Muscle layer of colon (tissue), 2 donors: ENCODE data around the gene DLG3.

Experiments
- H3K27ac ChIP-seq: one replicate; pipeline ENCODE4 v1.7.0; 2013; ENCODE audit warnings: low read depth, mild to moderate bottlenecking, low read length, moderate library complexity
- H3K27me3 ChIP-seq, 2 donors: one replicate each; pipeline ENCODE4 v1.7.0; 2013; ENCODE audit warnings: low read length in 2 of 2, mild to moderate bottlenecking in 2 of 2; ENCODE audit not compliant: insufficient read depth in 2 of 2, control insufficient read depth in 1 of 2
- H3K36me3 ChIP-seq: one replicate; pipeline ENCODE4 v1.7.0; 2013; ENCODE audit warnings: mild to moderate bottlenecking, low read length; ENCODE audit not compliant: insufficient read depth
- H3K4me1 ChIP-seq: one replicate; pipeline ENCODE4 v1.7.0; 2013; ENCODE audit warnings: mild to moderate bottlenecking, low read length; ENCODE audit not compliant: insufficient read depth
- H3K4me3 ChIP-seq, 2 donors: one replicate each; pipeline ENCODE4 v1.7.0; 2013; ENCODE audit warnings: low read length in 2 of 2, low read depth in 1 of 2, mild to moderate bottlenecking in 1 of 2, moderate library complexity in 1 of 2
- H3K9ac ChIP-seq: one replicate; pipeline ENCODE4 v1.7.0; 2013; ENCODE audit warnings: low read length
- H3K9me3 ChIP-seq: one replicate; pipeline ENCODE4 v1.7.0; 2013; ENCODE audit warnings: mild to moderate bottlenecking, low read length
- donor health status: abdominal sarcoma.
- donor health status: Adenocarcinoma of cecum.

The DLG3 gene

GRCh38 chrX:70455366-70456202 lies 10.9 kb downstream of the DLG3 start:
- Histone ChIP-seq H3K27ac (peak overlapping the region; percentile 66), H3K27me3 (peaks cover 0 to 30% of the 10 kb centered on the region in 2 donors), H3K9me3 (no peaks in the 10 kb centered on the region), H3K9ac (no peak overlapping the region), H3K36me3 (no peaks in the 10 kb centered on the region), H3K4me3 (peak overlapping the region in 1 of 2 donors; percentile 60), H3K4me1 (peaks cover 16% of the 10 kb centered on the region)

GRCh38 chrX:70456256-70456655 lies 11.6 kb downstream of the DLG3 start:
- H3K9ac ChIP-seq: no peak overlapping the region

GRCh38 chrX:70461026-70461425 lies 16.4 kb downstream of the DLG3 start:
- Histone ChIP-seq H3K9me3 (no peaks in the 10 kb centered on the region), H3K9ac (no peak overlapping the region), H3K27ac (no peak overlapping the region), H3K36me3 (no peaks in the 10 kb centered on the region), H3K27me3 (peaks cover 0 to 1% of the 10 kb centered on the region in 2 donors), H3K4me1 (no peaks in the 10 kb centered on the region), H3K4me3 (no peak overlapping the region)

More at GRCh38 chrX:70456256-70456655, 11.6 kb downstream of the DLG3 start:
- H3K27ac ChIP-seq: no peak overlapping the region
- H3K9me3 ChIP-seq: no peaks in the 10 kb centered on the region
- no peaks in the 10 kb centered on the region for H3K36me3 ChIP-seq
- peaks cover 16% of the 10 kb centered on the region for H3K4me1 ChIP-seq
- H3K27me3 ChIP-seq: peaks cover 0 to 30% of the 10 kb centered on the region in 2 donors
- peak overlapping the region in 1 of 2 donors; percentile 60 for H3K4me3 ChIP-seq

- no peaks in the 10 kb centered on the region for H3K27me3 ChIP-seq
- no peaks in the 10 kb centered on the region for H3K36me3 ChIP-seq
- H3K4me1 ChIP-seq: no peaks in the 10 kb centered on the region
- H3K27ac ChIP-seq: no peak overlapping the region
- H3K9me3 ChIP-seq: no peaks in the 10 kb centered on the region
- H3K9ac ChIP-seq: no peak overlapping the region
- no peak overlapping the region for H3K4me3 ChIP-seq
Measured at GRCh38 chrX:70464051-70464450, 19.4 kb downstream of the DLG3 start.

- Histone ChIP-seq H3K36me3 (no peaks in the 10 kb centered on the region), H3K9ac (no peak overlapping the region), H3K27ac (no peak overlapping the region), H3K4me1 (no peaks in the 10 kb centered on the region), H3K9me3 (no peaks in the 10 kb centered on the region), H3K4me3 (no peak overlapping the region), H3K27me3 (no peaks in the 10 kb centered on the region)
Measured at GRCh38 chrX:70466968-70467367, 22.3 kb downstream of the DLG3 start.

GRCh38 chrX:70468709-70469108 lies 24.1 kb downstream of the DLG3 start:
- Histone ChIP-seq H3K27me3 (no peaks in the 10 kb centered on the region), H3K4me3 (no peak overlapping the region), H3K36me3 (no peaks in the 10 kb centered on the region), H3K4me1 (no peaks in the 10 kb centered on the region), H3K9me3 (no peaks in the 10 kb centered on the region), H3K9ac (no peak overlapping the region), H3K27ac (no peak overlapping the region)

- Histone ChIP-seq H3K9me3 (no peaks in the 10 kb centered on the region), H3K4me3 (no peak overlapping the region), H3K9ac (no peak overlapping the region), H3K27ac (no peak overlapping the region), H3K27me3 (no peaks in the 10 kb centered on the region), H3K4me1 (no peaks in the 10 kb centered on the region), H3K36me3 (no peaks in the 10 kb centered on the region)
Measured at GRCh38 chrX:70470850-70471289, 26.2 kb downstream of the DLG3 start.

- Histone ChIP-seq H3K4me3 (no peak overlapping the region), H3K4me1 (peaks cover 26% of the 10 kb centered on the region), H3K36me3 (no peaks in the 10 kb centered on the region), H3K9ac (no peak overlapping the region), H3K27ac (no peak overlapping the region), H3K9me3 (no peaks in the 10 kb centered on the region), H3K27me3 (no peaks in the 10 kb centered on the region)
Measured at GRCh38 chrX:70476166-70476933, 31.7 kb downstream of the DLG3 start.

GRCh38 chrX:70476934-70477733 lies 32.5 kb downstream of the DLG3 start:
- no peaks in the 10 kb centered on the region for H3K36me3 ChIP-seq
- peaks cover 0 to 4% of the 10 kb centered on the region in 2 donors for H3K27me3 ChIP-seq
- H3K4me1 ChIP-seq: peaks cover 26% of the 10 kb centered on the region
- no peak overlapping the region for H3K27ac ChIP-seq
- no peak overlapping the region for H3K9ac ChIP-seq
- H3K9me3 ChIP-seq: no peaks in the 10 kb centered on the region
- H3K4me3 ChIP-seq: no peak overlapping the region

- Histone ChIP-seq H3K9me3 (no peaks in the 10 kb centered on the region), H3K4me3 (no peak overlapping the region), H3K4me1 (peaks cover 26% of the 10 kb centered on the region), H3K27me3 (peaks cover 0 to 4% of the 10 kb centered on the region in 2 donors), H3K27ac (no peak overlapping the region), H3K9ac (no peak overlapping the region), H3K36me3 (no peaks in the 10 kb centered on the region)
Measured at GRCh38 chrX:70477734-70478075, 33.1 kb downstream of the DLG3 start.
